ENCODE data around the gene NACC2.
A peak's percentile ranks its signal among the peaks of the same experiment; 100 is the strongest.

Gene NACC2

GRCh38 chr9:136054146-136054545, 40.9 kb downstream of the NACC2 start:
- TF ChIP-seq CSRNP3 (CRISPR knock-in tag; IDR thresholded peaks at IDR 0.05): no peak
- TF ChIP-seq TOX (CRISPR knock-in tag; IDR thresholded peaks at IDR 0.05; ENCODE audit: borderline replicate concordance): no peak
- TF ChIP-seq ZFP3 (CRISPR knock-in tag; IDR thresholded peaks at IDR 0.05): no peak
- TF ChIP-seq BACH2 (CRISPR knock-in tag; IDR thresholded peaks at IDR 0.05; ENCODE audit: borderline replicate concordance): no peak
- ATAC-seq: no peak

GRCh38 chr9:136053757-136054142, 41.3 kb downstream of the NACC2 start:
- ATAC-seq: no peak
- TF ChIP-seq ARNTL (CRISPR knock-in tag; IDR thresholded peaks at IDR 0.05; ENCODE audit: borderline replicate concordance, low read depth) (no peak), OSR1 (CRISPR knock-in tag; IDR thresholded peaks at IDR 0.05) (no peak), GLIS3 (CRISPR knock-in tag; IDR thresholded peaks at IDR 0.05) (no peak), SNAI2 (CRISPR knock-in tag; IDR thresholded peaks at IDR 0.05) (no peak), PATZ1 (CRISPR knock-in tag; IDR thresholded peaks at IDR 0.05; ENCODE audit: borderline replicate concordance) (no peak), ESRRG (CRISPR knock-in tag; IDR thresholded peaks at IDR 0.05) (no peak), ISL1 (CRISPR knock-in tag; IDR thresholded peaks at IDR 0.05) (no peak), BACH2 (CRISPR knock-in tag; IDR thresholded peaks at IDR 0.05; ENCODE audit: borderline replicate concordance) (no peak), ZNF565 (CRISPR knock-in tag; conservative IDR thresholded peaks at IDR 0.05; ENCODE audit: low read depth) (no peak), TOX (CRISPR knock-in tag; IDR thresholded peaks at IDR 0.05; ENCODE audit: borderline replicate concordance) (no peak), CSRNP3 (CRISPR knock-in tag; IDR thresholded peaks at IDR 0.05) (no peak), CSDC2 (CRISPR knock-in tag; IDR thresholded peaks at IDR 0.05) (no peak), ZNF8 (CRISPR knock-in tag; IDR thresholded peaks at IDR 0.05) (no peak), RARB (CRISPR knock-in tag; IDR thresholded peaks at IDR 0.05) (no peak), ZNF70 (CRISPR knock-in tag; IDR thresholded peaks at IDR 0.05) (no peak)

GRCh38 chr9:136052991-136053756, 41.9 kb downstream of the NACC2 start:
- no peak for TF ChIP-seq GLIS3 (CRISPR knock-in tag; IDR thresholded peaks at IDR 0.05)
- no peak for TF ChIP-seq TCF4 (CRISPR knock-in tag; IDR thresholded peaks at IDR 0.05; ENCODE audit: borderline replicate concordance)
- TF ChIP-seq POU6F1 (CRISPR knock-in tag; IDR thresholded peaks at IDR 0.05; ENCODE audit: borderline replicate concordance, low read depth): no peak
- TF ChIP-seq ZFP3 (CRISPR knock-in tag; IDR thresholded peaks at IDR 0.05): no peak
- no peak for TF ChIP-seq TSHZ2 (CRISPR knock-in tag; IDR thresholded peaks at IDR 0.05)
- no peak for TF ChIP-seq CREB5 (CRISPR knock-in tag; IDR thresholded peaks at IDR 0.05; ENCODE audit: low read depth)
- TF ChIP-seq ISL1 (CRISPR knock-in tag; IDR thresholded peaks at IDR 0.05): no peak
- TF ChIP-seq ZFP30 (CRISPR knock-in tag; IDR thresholded peaks at IDR 0.05): no peak
- no peak for TF ChIP-seq ARNTL (CRISPR knock-in tag; IDR thresholded peaks at IDR 0.05; ENCODE audit: borderline replicate concordance, low read depth)
- TF ChIP-seq CSRNP3 (CRISPR knock-in tag; IDR thresholded peaks at IDR 0.05): no peak
- TF ChIP-seq ZNF70 (CRISPR knock-in tag; IDR thresholded peaks at IDR 0.05): no peak
- TF ChIP-seq BACH2 (CRISPR knock-in tag; IDR thresholded peaks at IDR 0.05; ENCODE audit: borderline replicate concordance): no peak
- TF ChIP-seq TOX (CRISPR knock-in tag; IDR thresholded peaks at IDR 0.05; ENCODE audit: borderline replicate concordance): no peak
- no peak for TF ChIP-seq SNAI2 (CRISPR knock-in tag; IDR thresholded peaks at IDR 0.05)
- TF ChIP-seq PATZ1 (CRISPR knock-in tag; IDR thresholded peaks at IDR 0.05; ENCODE audit: borderline replicate concordance): no peak
- TF ChIP-seq ZNF565 (CRISPR knock-in tag; conservative IDR thresholded peaks at IDR 0.05; ENCODE audit: low read depth): no peak
- ATAC-seq: peak; percentile 4; the same call in 2 of the 3 replicates
